Smooth muscle cell (in vitro differentiated cells): ENCODE results near the gene ATP6V1F. TPM values are rescaled to one million over a fixed set of nuclear protein-coding genes. Genes with fewer than 3 reads are reported as not detected.

ENCODE experiments used
- DNase-seq: peaks from one replicate; lab custom pipeline; 2025; ENCODE audit not compliant: unreplicated experiment; lab: John Stamatoyannopoulos, UW
- H2AFZ ChIP-seq: fragments of 200-600 bp; sonication (generic); 2 replicates; pipeline ENCODE4 v1.6.0; 2016; ENCODE audit warnings: antibody characterized with exemption, low read depth, mild to moderate bottlenecking
- H3F3A ChIP-seq: fragments of 200-600 bp; sonication (generic); 2 replicates; pipeline ENCODE4 v1.6.0; 2017; ENCODE audit warnings: antibody characterized with exemption, low read depth
- H3K27ac ChIP-seq: fragments of 200-600 bp; sonication (generic); 2 replicates; pipeline ENCODE4 v1.5.1; 2016; ENCODE audit warnings: low read depth, mild to moderate bottlenecking
- H3K27me3 ChIP-seq: fragments of 200-600 bp; sonication (generic); 2 replicates; pipeline ENCODE4 v1.6.1; 2016; ENCODE audit warnings: low read depth, mild to moderate bottlenecking
- H3K36me3 ChIP-seq: fragments of 200-600 bp; sonication (generic); 2 replicates; pipeline ENCODE4 v1.5.1; 2016; ENCODE audit warnings: low read depth
- H3K4me1 ChIP-seq: fragments of 200-600 bp; sonication (generic); 2 replicates; pipeline ENCODE4 v1.5.1; 2016; ENCODE audit warnings: low read depth
- H3K4me2 ChIP-seq: fragments of 200-600 bp; sonication (generic); 2 replicates; pipeline ENCODE4 v1.6.0; 2016; ENCODE audit warnings: mild to moderate bottlenecking
- H3K4me3 ChIP-seq: fragments of 200-600 bp; sonication (generic); 2 replicates; pipeline ENCODE4 v1.5.1; 2016; ENCODE audit warnings: mild to moderate bottlenecking
- H3K79me2 ChIP-seq: fragments of 200-600 bp; sonication (generic); 2 replicates; pipeline ENCODE4 v1.6.0; 2016; ENCODE audit warnings: low read depth, mild to moderate bottlenecking
- H3K9ac ChIP-seq: fragments of 200-600 bp; sonication (generic); 2 replicates; pipeline ENCODE4 v1.6.0; 2016; ENCODE audit warnings: low read depth
- H3K9me3 ChIP-seq: fragments of 200-600 bp; sonication (generic); replicated peaks from 2 replicates; pipeline ENCODE4 v1.5.1; 2016; ENCODE audit warnings: low read depth
- H4K20me1 ChIP-seq: fragments of 200-600 bp; sonication (generic); 2 replicates; pipeline ENCODE4 v1.6.0; 2016; ENCODE audit warnings: low read depth
- CTCF ChIP-seq: fragments of 200-600 bp; sonication (generic); IDR thresholded peaks from 2 replicates; pipeline ENCODE4 v1.5.1; 2017; ENCODE audit warnings: borderline replicate concordance, mild to moderate bottlenecking, antibody characterized with exemption; ENCODE audit not compliant: insufficient read depth, poor library complexity, severe bottlenecking
- WGBS: methylation state at CpG from one replicate; pipeline ENCODE4 v1.1.7; 2016; ENCODE audit warnings: low lambda C conversion rate; 5-methylcytosine and 5-hydroxymethylcytosine counted together
- polyA plus RNA-seq: library from polyadenylated mRNA; unstranded; fragments of >200 nt; fragmentation: Nextera tagmentation; extraction: Ambion mirVana; gene quantifications from 2 replicates; pipeline ENCODE4 v1.2.1, GENCODE V29; 2016
- total RNA-seq: library from RNA; depleted of rRNA; stranded (reverse); fragments of >200 nt; gene quantifications from 2 replicates; pipeline ENCODE4 v1.2.3, GENCODE V29; 2014

The ATP6V1F gene
- total and polyA plus RNA-seq, 2 experiments from 2014 or later: 131 to 325 TPM

- peak overlapping the region; percentile 52 for H3K4me3 ChIP-seq
- no peak overlapping the region for H3K27ac ChIP-seq
- H3K36me3 ChIP-seq: no peaks in the 10 kb centered on the region
- H3K9ac ChIP-seq: no peak overlapping the region
- peaks cover 57% of the 10 kb centered on the region for H4K20me1 ChIP-seq
- H3K79me2 ChIP-seq: peaks cover 2% of the 10 kb centered on the region
- DNase-seq: no peak
- TF ChIP-seq CTCF: no peak
- WGBS: 3% methylated on average over 62 of the region's 86 CpGs
- H2AFZ ChIP-seq: no peak overlapping the region
- H3K27me3 ChIP-seq: peaks cover 50% of the 10 kb centered on the region
- no peaks in the 10 kb centered on the region for H3K9me3 ChIP-seq
- H3K4me2 ChIP-seq: peak overlapping the region; percentile 93
- peaks cover 12% of the 10 kb centered on the region for H3F3A ChIP-seq
- peaks cover 9% of the 10 kb centered on the region for H3K4me1 ChIP-seq
These were observed 6.7 kb downstream of the ATP6V1F start for GRCh38 chr7:128869138-128869943.

- Histone ChIP-seq H4K20me1 (peaks cover 52% of the 10 kb centered on the region), H3F3A (peaks cover 12% of the 10 kb centered on the region), H2AFZ (no peak overlapping the region), H3K9me3 (no peaks in the 10 kb centered on the region), H3K4me3 (peak overlapping the region; percentile 52), H3K4me2 (peak overlapping the region; percentile 93), H3K9ac (no peak overlapping the region), H3K27ac (no peak overlapping the region), H3K27me3 (peaks cover 50% of the 10 kb centered on the region), H3K36me3 (no peaks in the 10 kb centered on the region), H3K79me2 (no peaks in the 10 kb centered on the region), H3K4me1 (peaks cover 9% of the 10 kb centered on the region)
- 5% methylated on average over 18 of the region's 30 CpGs for WGBS
- no peak for DNase-seq
- TF ChIP-seq CTCF: no peak
These were observed 7.3 kb downstream of the ATP6V1F start for GRCh38 chr7:128869944-128870285.

GRCh38 chr7:128871050-128871449 lies 8.4 kb downstream of the ATP6V1F start:
- no peak for TF ChIP-seq CTCF
- H3K9me3 ChIP-seq: no peaks in the 10 kb centered on the region
- peaks cover 12% of the 10 kb centered on the region for H3F3A ChIP-seq
- peaks cover 40% of the 10 kb centered on the region for H4K20me1 ChIP-seq
- H3K4me3 ChIP-seq: no peak overlapping the region
- H3K36me3 ChIP-seq: no peaks in the 10 kb centered on the region
- H2AFZ ChIP-seq: no peak overlapping the region
- H3K27ac ChIP-seq: no peak overlapping the region
- H3K9ac ChIP-seq: no peak overlapping the region
- WGBS: 93% methylated on average over 5 of the region's 5 CpGs
- H3K27me3 ChIP-seq: peaks cover 50% of the 10 kb centered on the region
- no peak overlapping the region for H3K4me2 ChIP-seq
- no peaks in the 10 kb centered on the region for H3K79me2 ChIP-seq
- no peak for DNase-seq
- H3K4me1 ChIP-seq: peaks cover 9% of the 10 kb centered on the region

GRCh38 chr7:128872394-128872824 lies 9.8 kb downstream of the ATP6V1F start:
- peaks cover 49% of the 10 kb centered on the region for H3K27me3 ChIP-seq
- H4K20me1 ChIP-seq: peaks cover 32% of the 10 kb centered on the region
- H2AFZ ChIP-seq: no peak overlapping the region
- DNase-seq: no peak
- no peaks in the 10 kb centered on the region for H3K79me2 ChIP-seq
- peak; percentile 11 for TF ChIP-seq CTCF
- no peak overlapping the region for H3K27ac ChIP-seq
- peaks cover 9% of the 10 kb centered on the region for H3K4me1 ChIP-seq
- 53% methylated on average over 13 of the region's 13 CpGs for WGBS
- H3K9ac ChIP-seq: no peak overlapping the region
- peaks cover 12% of the 10 kb centered on the region for H3F3A ChIP-seq
- H3K4me3 ChIP-seq: no peak overlapping the region
- no peaks in the 10 kb centered on the region for H3K9me3 ChIP-seq
- H3K36me3 ChIP-seq: no peaks in the 10 kb centered on the region
- no peak overlapping the region for H3K4me2 ChIP-seq
